Activated T-cell treated with anti-CD3 and anti-CD28 coated beads, Interleukin-2, amount 50 U/mL, for 72 hours (primary cell): ENCODE measurements around the gene OR10H5. TPM values are rescaled to one million over a fixed set of nuclear protein-coding genes. Genes with fewer than 3 reads are reported as not detected.
A peak's percentile ranks its signal among the peaks of the same experiment; 100 is the strongest.
"Not testable (repeated sequence)": the region's sequence is repeated elsewhere in the genome, so short reads cannot be mapped to it uniquely, and the experiment has no call there.

Experiments
- ATAC-seq, 2 donors: fragments of 150-1000 bp; cut with Tn5 transposase; replicated peaks in 1 of 2; 2 replicates each; pipeline ENCODE4 v1.10.0; 2021; ENCODE audit warnings: moderate library complexity in 2 of 2, mild to moderate bottlenecking in 1 of 2
- DNase-seq, 2 donors: peaks; one replicate each; pipeline ENCODE4 v3.0.0; 2021 to 2022; ENCODE audit warnings: mixed read lengths in 1 of 2
- H3K27ac Mint-ChIP-seq: one replicate; pipeline ENCODE4 v1.8.0; 2022; ENCODE audit warnings: mild to moderate bottlenecking, moderate library complexity, mixed read lengths
- H3K27me3 Mint-ChIP-seq: one replicate; pipeline ENCODE4 v1.8.0; 2022; ENCODE audit warnings: low read depth, mixed read lengths
- H3K36me3 Mint-ChIP-seq, 2 donors: one replicate each; pipeline ENCODE4 v1.8.0; 2022; ENCODE audit warnings: mixed read lengths in 2 of 2, mild to moderate bottlenecking in 1 of 2; ENCODE audit not compliant: insufficient read depth in 2 of 2
- H3K4me1 Mint-ChIP-seq: one replicate; pipeline ENCODE4 v1.8.0; 2022; ENCODE audit warnings: low read depth, mixed read lengths
- H3K4me3 Mint-ChIP-seq, 2 donors: one replicate each; pipeline ENCODE4 v1.8.0; 2022; ENCODE audit warnings: mild to moderate bottlenecking in 2 of 2, mixed read lengths in 2 of 2, moderate library complexity in 2 of 2
- H3K9me3 Mint-ChIP-seq, 2 donors: one replicate each; pipeline ENCODE4 v1.8.0; 2022; ENCODE audit warnings: mixed read lengths in 2 of 2
- total RNA-seq, 2 donors: library from RNA; stranded (reverse); gene quantifications; one replicate each; pipeline ENCODE4 v1.2.3, GENCODE V29; 2022

Gene OR10H5
- total RNA-seq, 2 donors from 2014 or later = not detected

DNA sequence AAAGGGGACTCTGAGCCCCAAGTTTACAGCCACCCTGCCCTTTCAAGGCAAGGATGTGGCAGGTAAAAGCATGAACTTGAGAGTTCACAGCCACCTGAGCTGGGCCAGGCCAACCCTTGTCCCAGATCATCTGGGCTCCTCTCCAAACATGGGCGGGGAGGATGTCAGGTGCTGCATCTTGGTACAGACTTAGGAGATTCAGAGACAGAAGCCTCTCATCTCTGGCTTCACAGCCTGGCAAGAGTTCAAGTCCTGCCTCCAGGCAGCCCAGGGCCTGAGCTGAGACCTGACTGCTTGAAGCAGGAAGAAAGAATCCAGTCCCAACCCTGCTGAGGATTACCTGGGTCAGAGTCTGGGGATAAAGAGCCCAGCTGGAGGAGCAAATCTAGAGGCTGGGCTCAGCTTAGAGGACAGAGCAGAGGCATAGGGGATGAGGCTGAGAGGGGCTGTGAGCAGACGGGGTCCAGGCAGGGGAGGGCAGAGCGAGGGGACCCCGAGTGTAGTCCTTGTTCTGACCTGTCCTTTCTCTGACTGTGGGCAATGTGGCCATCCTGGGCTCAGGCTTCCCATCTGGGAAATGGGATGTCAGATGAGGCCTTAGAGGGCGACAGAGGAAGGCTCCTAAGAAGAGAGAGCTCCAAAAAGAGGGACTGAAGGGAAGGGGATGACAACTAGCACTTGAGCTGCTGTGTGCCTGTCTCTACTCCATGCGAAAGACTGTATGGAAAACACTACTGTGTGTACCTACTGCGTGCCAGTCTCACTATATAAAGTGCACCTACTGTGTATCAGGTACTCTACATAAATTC lies 6.6 kb upstream of the OR10H5 start:
- Mint-ChIP-seq H3K27ac (no peak overlapping the region), H3K4me3 (no peak overlapping the region), H3K27me3 (peaks cover 8% of the 10 kb centered on the region), H3K36me3 (no peaks in the 10 kb centered on the region), H3K4me1 (no peaks in the 10 kb centered on the region), H3K9me3 (no peaks in the 10 kb centered on the region)
- DNase-seq (no peak), ATAC-seq (peak in 1 of 2 donors; percentile 26)

DNA sequence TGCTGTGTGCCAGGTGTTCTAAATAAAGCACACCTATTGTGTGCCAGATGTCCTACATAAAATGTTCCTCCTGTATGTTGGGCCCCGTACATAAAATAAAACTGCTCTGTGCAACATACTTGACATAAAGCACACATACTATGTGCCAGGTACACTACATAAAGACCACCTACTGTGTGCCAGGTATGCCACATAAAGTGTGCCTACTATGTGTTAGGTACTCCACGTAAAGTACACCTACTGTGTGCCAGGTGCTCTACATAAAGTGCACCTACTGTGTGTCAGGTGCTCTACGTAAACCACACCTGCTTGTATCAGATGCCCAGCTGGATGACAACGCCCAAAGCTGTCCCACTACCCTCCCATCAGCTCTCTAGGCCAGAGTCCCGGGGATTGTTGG lies 5.8 kb upstream of the OR10H5 start:
- no peak overlapping the region for H3K4me3 Mint-ChIP-seq
- no peaks in the 10 kb centered on the region for H3K4me1 Mint-ChIP-seq
- no peak overlapping the region for H3K27ac Mint-ChIP-seq
- H3K9me3 Mint-ChIP-seq = no peaks in the 10 kb centered on the region
- no peaks in the 10 kb centered on the region for H3K36me3 Mint-ChIP-seq
- ATAC-seq (no peak), DNase-seq (no peak)
- peaks cover 6% of the 10 kb centered on the region for H3K27me3 Mint-ChIP-seq

DNA sequence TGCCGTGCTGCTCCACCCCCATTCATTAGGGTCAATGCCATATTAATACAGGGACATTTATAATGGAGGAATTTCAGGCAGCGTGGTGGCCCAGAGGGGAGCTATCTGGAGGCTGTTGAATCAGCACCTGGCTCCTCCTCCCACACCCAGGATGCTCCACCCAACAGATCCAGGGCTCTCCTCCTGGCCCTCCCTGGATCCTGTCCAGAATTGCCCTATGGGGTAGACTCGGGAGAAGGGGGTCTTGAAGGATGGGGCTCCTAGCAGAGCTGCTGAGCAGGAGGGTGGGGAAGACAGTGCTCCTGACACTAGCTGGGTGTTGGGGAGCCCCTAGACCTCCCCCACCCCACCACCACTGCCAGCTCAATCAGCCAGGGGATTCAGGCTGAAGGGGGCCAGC lies 5.2 kb upstream of the OR10H5 start:
- DNase-seq (no peak), ATAC-seq (no peak)
- H3K27me3 Mint-ChIP-seq = peaks cover 6% of the 10 kb centered on the region
- no peak overlapping the region for H3K4me3 Mint-ChIP-seq
- no peaks in the 10 kb centered on the region for H3K36me3 Mint-ChIP-seq
- no peak overlapping the region for H3K27ac Mint-ChIP-seq
- H3K4me1 Mint-ChIP-seq = no peaks in the 10 kb centered on the region
- no peaks in the 10 kb centered on the region for H3K9me3 Mint-ChIP-seq

DNA sequence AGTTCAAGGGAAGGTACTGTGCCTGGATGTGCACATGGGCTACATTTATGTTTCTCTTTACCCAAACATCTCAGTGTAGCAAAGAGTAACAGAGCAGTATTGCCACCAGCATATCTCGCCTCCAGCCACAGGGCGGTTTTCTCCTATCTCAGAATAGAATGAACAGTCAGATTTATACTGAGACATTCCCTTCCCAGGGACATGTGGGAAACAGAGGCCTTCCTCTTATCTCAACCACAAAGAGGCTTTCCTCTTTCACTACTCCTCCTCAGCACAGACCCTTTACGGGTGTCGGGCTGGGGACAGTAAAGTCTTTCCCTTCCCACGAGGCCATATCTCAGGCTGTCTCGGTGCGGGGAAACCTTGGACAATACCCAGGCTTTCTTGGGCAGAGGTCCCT lies 4.6 kb upstream of the OR10H5 start:
- not testable (repeated sequence) for H3K4me1 Mint-ChIP-seq, DNase-seq, H3K4me3 Mint-ChIP-seq, H3K9me3 Mint-ChIP-seq, ATAC-seq, H3K36me3 Mint-ChIP-seq, H3K27ac Mint-ChIP-seq
- H3K27me3 Mint-ChIP-seq = peaks cover 13% of the 10 kb centered on the region

DNA sequence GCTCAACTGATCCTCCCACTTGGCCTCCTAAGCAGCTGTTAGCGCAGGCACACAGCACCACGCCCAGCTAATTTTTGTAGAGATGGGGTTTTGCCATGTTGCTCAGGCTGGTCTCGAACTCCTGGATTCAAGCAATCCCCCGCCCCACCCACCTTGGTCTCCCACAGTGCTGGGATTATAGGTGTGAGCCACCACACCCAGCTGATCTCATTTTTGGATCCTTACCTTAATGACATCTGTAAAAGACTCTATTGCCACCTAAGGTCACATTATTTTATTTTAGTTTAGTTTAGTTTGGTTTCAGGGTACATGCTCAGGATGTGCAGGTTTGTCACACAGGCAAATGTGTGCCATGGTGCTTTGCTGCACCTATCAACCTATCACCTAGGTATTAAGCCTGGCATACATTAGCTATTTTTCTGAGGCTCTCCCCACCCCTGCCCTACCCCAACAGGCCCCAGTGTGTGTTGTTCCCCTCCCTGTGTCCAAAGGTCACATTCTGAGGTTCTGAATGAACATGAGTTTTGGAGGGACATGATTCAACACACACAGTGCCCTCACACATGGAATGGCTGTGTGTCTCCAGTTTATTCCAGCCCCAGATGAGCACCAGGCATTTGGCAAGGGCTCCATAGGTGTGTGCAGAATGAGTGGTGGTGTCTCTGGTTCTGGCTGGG lies 1.3 kb downstream of the OR10H5 start:
- H3K36me3 Mint-ChIP-seq = no peaks in the 10 kb centered on the region
- H3K27ac Mint-ChIP-seq = no peak overlapping the region
- no peak for ATAC-seq

DNA sequence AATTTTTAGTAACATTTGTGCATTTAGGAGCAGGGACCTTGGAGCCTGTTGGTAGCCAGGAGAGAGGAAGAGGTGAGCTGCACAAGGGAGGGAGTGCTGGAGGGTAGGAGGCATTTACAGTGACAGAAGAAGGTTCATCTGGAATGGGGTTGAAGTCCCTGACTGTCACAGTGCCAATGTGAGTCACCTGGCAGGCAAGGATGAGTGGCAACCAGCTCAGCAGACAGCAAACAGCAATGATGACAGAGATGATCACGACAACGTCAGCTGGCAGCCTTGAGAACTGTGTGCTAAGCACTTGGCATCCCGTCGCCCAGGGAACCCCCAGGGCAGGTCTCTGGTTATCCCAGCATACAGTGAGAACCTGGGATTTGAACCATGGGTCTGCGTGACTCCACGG lies 2.6 kb downstream of the OR10H5 start:
- Mint-ChIP-seq H3K36me3 (no peaks in the 10 kb centered on the region), H3K27ac (no peak overlapping the region), H3K9me3 (no peaks in the 10 kb centered on the region), H3K4me3 (no peak overlapping the region), H3K4me1 (no peaks in the 10 kb centered on the region), H3K27me3 (peaks cover 26% of the 10 kb centered on the region)
- DNase-seq (no peak), ATAC-seq (no peak)

More for the DNA sequence above, 1.3 kb downstream of the OR10H5 start:
- Mint-ChIP-seq H3K4me3 (no peak overlapping the region), H3K27me3 (peaks cover 26% of the 10 kb centered on the region), H3K9me3 (no peaks in the 10 kb centered on the region), H3K4me1 (no peaks in the 10 kb centered on the region)
- no peak for DNase-seq

DNA sequence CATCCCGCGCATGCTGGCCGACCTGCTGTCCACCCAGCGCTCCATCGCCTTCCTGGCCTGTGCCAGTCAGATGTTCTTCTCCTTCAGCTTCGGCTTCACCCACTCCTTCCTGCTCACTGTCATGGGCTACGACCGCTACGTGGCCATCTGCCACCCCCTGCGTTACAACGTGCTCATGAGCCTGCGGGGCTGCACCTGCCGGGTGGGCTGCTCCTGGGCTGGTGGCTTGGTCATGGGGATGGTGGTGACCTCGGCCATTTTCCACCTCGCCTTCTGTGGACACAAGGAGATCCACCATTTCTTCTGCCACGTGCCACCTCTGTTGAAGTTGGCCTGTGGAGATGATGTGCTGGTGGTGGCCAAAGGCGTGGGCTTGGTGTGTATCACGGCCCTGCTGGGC lies 6.8 kb downstream of the OR10H5 start:
- DNase-seq, H3K4me1 Mint-ChIP-seq, H3K4me3 Mint-ChIP-seq, H3K36me3 Mint-ChIP-seq, ATAC-seq, H3K27ac Mint-ChIP-seq, H3K9me3 Mint-ChIP-seq: not testable (repeated sequence)
- peaks cover 19% of the 10 kb centered on the region for H3K27me3 Mint-ChIP-seq

DNA sequence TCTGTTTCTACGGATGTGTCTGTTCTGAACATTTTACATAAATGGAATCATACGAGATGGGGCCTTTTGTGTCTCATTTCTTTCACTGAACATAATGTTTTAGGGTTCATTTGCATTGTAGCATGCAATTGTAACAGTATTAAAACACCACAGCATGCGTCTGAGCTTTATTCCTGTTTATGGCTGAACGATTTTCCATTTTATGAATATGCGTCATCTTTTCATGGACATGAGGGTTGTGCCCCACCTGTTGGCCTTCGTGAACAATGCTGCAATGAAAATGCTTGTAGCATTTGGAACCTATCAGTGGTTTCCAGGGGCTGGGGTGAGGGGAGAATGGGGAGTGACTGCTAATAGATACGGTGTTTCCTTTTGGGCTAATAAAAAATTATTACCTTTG lies 22.9 kb downstream of the OR10H5 start:
- no peak overlapping the region for H3K4me3 Mint-ChIP-seq
- H3K36me3 Mint-ChIP-seq = no peaks in the 10 kb centered on the region
- H3K27me3 Mint-ChIP-seq = peaks cover 23% of the 10 kb centered on the region
- ATAC-seq (no peak), DNase-seq (no peak)
- peaks cover 9% of the 10 kb centered on the region for H3K4me1 Mint-ChIP-seq
- H3K27ac Mint-ChIP-seq = no peak overlapping the region
- peaks cover 0 to 4% of the 10 kb centered on the region in 2 donors for H3K9me3 Mint-ChIP-seq

DNA sequence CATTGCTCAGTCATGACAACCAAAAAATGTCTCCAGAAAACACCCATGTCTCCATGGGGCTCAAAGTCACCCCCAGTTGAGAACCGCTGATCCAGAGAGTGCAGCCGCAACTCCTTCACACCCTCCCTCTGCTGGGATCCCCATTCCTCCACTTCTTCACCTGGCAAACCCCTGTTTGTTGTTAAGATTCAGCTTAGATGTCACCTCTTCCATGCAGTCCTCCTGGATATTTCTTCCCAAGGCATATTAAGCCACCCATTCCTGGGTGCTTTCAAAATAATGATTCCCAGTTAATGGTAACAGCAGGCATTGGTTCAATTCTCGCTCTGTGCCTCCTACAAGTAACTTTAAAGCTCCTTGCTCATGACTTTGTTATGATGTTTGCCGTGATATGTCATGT lies 24.0 kb downstream of the OR10H5 start:
- peaks cover 9% of the 10 kb centered on the region for H3K4me1 Mint-ChIP-seq
- H3K27me3 Mint-ChIP-seq = peaks cover 23% of the 10 kb centered on the region
- H3K36me3 Mint-ChIP-seq = no peaks in the 10 kb centered on the region
- ATAC-seq (no peak), DNase-seq (no peak)
- H3K27ac Mint-ChIP-seq = no peak overlapping the region
- H3K9me3 Mint-ChIP-seq = peaks cover 0 to 4% of the 10 kb centered on the region in 2 donors
- H3K4me3 Mint-ChIP-seq = no peak overlapping the region

DNA sequence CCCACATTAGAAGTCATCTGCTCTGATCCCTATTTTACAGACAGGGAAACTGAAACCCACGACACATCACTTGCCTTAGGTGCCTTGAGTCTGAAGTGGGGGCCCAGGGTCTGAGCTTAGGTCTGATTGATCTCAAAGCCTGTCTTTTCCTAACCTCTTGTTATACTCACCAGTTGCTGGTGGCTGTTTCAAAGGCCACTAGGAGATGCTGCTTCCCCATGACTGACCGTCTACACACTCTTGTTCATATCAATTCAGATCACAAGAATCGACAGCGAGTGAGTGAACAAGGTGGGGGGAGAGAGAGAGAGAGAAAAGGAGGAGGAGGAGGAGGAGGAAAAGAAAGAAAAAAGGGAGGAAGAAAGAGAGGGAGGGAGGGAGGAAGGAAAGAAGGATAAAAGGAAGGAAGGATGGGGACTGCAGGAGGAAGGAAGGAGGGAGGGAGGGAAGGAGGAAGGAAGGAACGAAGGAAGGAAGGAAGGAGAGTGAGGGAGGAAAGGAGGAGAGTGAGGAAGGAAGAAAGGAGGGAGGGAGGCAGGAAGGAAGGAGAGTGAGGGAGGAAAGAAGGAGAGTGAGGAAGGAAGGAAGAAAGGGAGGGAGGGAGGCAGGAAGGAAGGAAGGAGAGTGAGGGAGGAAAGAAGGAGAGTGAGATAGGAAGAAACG lies 24.7 kb downstream of the OR10H5 start:
- H3K9me3 Mint-ChIP-seq = peaks cover 0 to 4% of the 10 kb centered on the region in 2 donors
- H3K4me1 Mint-ChIP-seq = peaks cover 9% of the 10 kb centered on the region
- ATAC-seq = no peak
- H3K27ac Mint-ChIP-seq = no peak overlapping the region
- no peaks in the 10 kb centered on the region for H3K36me3 Mint-ChIP-seq
- peaks cover 23% of the 10 kb centered on the region for H3K27me3 Mint-ChIP-seq
- no peak overlapping the region for H3K4me3 Mint-ChIP-seq
- DNase-seq = no peak

DNA sequence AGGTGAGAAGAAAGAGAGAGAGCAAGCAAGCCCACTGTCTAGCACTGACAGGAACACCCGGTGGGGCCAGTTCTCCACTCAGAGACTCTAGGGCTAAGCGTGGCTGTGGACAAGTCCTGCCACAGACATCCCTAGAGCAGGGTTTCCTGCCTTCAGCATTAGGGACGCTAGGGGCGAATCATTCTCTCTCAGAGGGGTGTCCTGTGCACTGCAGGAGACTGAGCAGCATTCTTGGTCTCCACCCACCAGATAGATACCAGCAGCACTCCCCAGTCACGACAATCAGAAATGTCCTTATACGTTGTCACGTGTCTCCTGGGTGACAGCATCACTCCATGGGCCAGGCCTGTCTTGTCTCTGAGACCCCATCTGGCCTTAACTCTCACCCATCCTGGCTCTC lies 26.5 kb downstream of the OR10H5 start:
- Mint-ChIP-seq H3K36me3 (no peaks in the 10 kb centered on the region), H3K27me3 (peaks cover 23% of the 10 kb centered on the region), H3K9me3 (no peaks in the 10 kb centered on the region), H3K4me3 (no peak overlapping the region), H3K4me1 (peaks cover 9% of the 10 kb centered on the region), H3K27ac (no peak overlapping the region)
- DNase-seq = no peak
- no peak for ATAC-seq

DNA sequence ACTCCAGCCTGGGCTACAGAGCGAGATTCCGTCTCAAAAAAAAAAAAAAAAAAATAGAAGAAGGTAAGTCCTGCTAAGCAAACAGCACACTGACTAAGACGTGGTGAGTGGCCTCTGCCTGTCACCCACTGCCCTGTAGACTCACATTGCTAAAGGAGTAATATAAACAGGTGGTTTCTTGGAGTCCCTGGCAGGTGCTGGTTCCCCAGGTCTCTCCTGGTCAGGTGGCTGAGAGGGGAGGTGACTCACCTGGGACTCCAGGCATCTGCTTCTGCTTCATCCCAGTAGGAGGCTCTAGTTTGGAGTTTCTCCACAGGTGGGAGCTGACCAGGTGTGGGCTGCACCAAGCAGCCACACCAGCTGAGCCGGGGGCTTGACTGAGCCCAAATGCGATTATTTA lies 27.8 kb downstream of the OR10H5 start, which contains the start of gene OR10H1:
Gene OR10H1, minus strand, starts transcription at position 359 of the 400 bp plus-strand sequence. CDS start 7,627 bp downstream, outside the sequence.
- Mint-ChIP-seq H3K4me1 (peaks cover 9% of the 10 kb centered on the region), H3K36me3 (no peaks in the 10 kb centered on the region), H3K27me3 (peaks cover 23% of the 10 kb centered on the region), H3K27ac (no peak within 1 kb of the TSS), H3K4me3 (no peak within 1 kb of the TSS), H3K9me3 (no peaks in the 10 kb centered on the region)
- DNase-seq (no peak), ATAC-seq (no peak)

DNA sequence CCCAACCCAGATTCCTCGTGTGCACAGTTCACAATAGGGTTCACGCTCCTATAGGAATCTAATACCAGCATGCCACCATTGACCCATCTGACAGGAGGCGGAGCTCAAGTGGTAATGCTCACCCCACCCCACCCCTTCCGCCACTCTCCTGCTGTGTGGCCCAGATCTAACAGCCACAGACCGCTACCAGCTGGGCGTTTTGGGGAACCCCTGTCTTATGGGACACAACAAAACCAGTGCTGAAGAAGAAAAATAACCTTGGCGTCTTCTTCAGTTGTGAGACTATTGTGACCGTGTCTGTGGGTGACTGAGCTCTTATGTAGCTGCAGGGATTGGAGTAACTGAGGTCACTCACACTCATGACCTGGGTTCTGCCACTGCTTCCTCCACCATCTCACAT lies 33.2 kb downstream of the OR10H5 start:
- H3K27me3 Mint-ChIP-seq = no peaks in the 10 kb centered on the region
- no peak overlapping the region for H3K4me3 Mint-ChIP-seq
- H3K9me3 Mint-ChIP-seq = no peaks in the 10 kb centered on the region
- ATAC-seq = no peak
- H3K36me3 Mint-ChIP-seq = no peaks in the 10 kb centered on the region
- no peak overlapping the region for H3K27ac Mint-ChIP-seq
- H3K4me1 Mint-ChIP-seq = peaks cover 6% of the 10 kb centered on the region
- no peak for DNase-seq
